ENCODE measurements around the gene NHSL2. TPM values are rescaled to one million over a fixed set of nuclear protein-coding genes. Genes with fewer than 3 reads are reported as not detected.

Gene NHSL2
- polyA plus RNA-seq, 1 of the 3 experiments (the other 2 are of a cell fraction) = 0.61 TPM

- Histone ChIP-seq H2AFZ (ENCODE audit: low read depth) (no peak overlapping the region), H3K27ac (ENCODE audit: low read depth in 2 of 2, low read length in 1 of 2) (no peak overlapping the region), H3K4me2 (no peak overlapping the region), H3K9me2 (no peaks in the 10 kb centered on the region), H3K9ac (no peak overlapping the region), H3K36me3 (replicated peaks in 1 of 2; ENCODE audit: control insufficient read depth in 1 of 2, insufficient read depth in 2 of 2, low read length in 1 of 2) (no peaks in the 10 kb centered on the region), H3K27me3 (ENCODE audit: insufficient read depth) (peaks cover 21% of the 10 kb centered on the region), H3K79me2 (ENCODE audit: insufficient read depth) (no peaks in the 10 kb centered on the region), H3K4me1 (ENCODE audit: control insufficient read depth in 1 of 2, insufficient read depth in 2 of 2, low read depth in 1 of 2, low read length in 1 of 2) (no peaks in the 10 kb centered on the region), H3F3A (replicated peaks; ENCODE audit: insufficient read depth) (no peaks in the 10 kb centered on the region), H3K9me3 (no peaks in the 10 kb centered on the region), H4K20me1 (ENCODE audit: insufficient read depth) (no peaks in the 10 kb centered on the region), H3K4me3 (ENCODE audit: low read depth in 2 of 2, low read length in 1 of 2) (no peak overlapping the region)
- POLR2A ChIA-PET = no interaction called here
- no peak for TF ChIP-seq FOXJ3 (CRISPR knock-in tag; IDR thresholded peaks at IDR 0.05)
- TF ChIP-seq ZBTB33 (IDR thresholded peaks at IDR 0.05; ENCODE audit: borderline replicate concordance, low read depth) = no peak
- TF ChIP-seq FOXM1 (IDR thresholded peaks at IDR 0.05; ENCODE audit: low read depth) = no peak
- no peak for TF ChIP-seq EZH2phosphoT487 (IDR thresholded peaks at IDR 0.05; ENCODE audit: borderline replicate concordance, low read depth)
- TF ChIP-seq MXI1 (IDR thresholded peaks at IDR 0.05; ENCODE audit: low read depth, low read length) = no peak
- no peak for TF ChIP-seq ELF1 (IDR thresholded peaks at IDR 0.05)
- WGBS (ENCODE audit: low lambda C conversion rate) = 28% methylated on average over 5 of the region's 5 CpGs
- CTCF ChIA-PET = no interaction called here
- no peak for DNase-seq
These were observed 27.7 kb downstream of the NHSL2 start for GRCh38 chrX:71938371-71938770.

GRCh38 chrX:71941145-71941544 is 30.5 kb downstream of the NHSL2 start:
- WGBS (ENCODE audit: low lambda C conversion rate) = 64% methylated on average over 1 of the region's 1 CpG
- DNase-seq = no peak

More at GRCh38 chrX:71941145-71941544, 30.5 kb downstream of the NHSL2 start:
- Histone ChIP-seq H3K9me3 (no peaks in the 10 kb centered on the region), H3K4me1 (ENCODE audit: control insufficient read depth in 1 of 2, insufficient read depth in 2 of 2, low read depth in 1 of 2, low read length in 1 of 2) (no peaks in the 10 kb centered on the region), H3K4me2 (no peak overlapping the region), H3K27ac (ENCODE audit: low read depth in 2 of 2, low read length in 1 of 2) (no peak overlapping the region), H3K9ac (no peak overlapping the region), H3K4me3 (ENCODE audit: low read depth in 2 of 2, low read length in 1 of 2) (no peak overlapping the region), H3K9me2 (no peaks in the 10 kb centered on the region), H3F3A (replicated peaks; ENCODE audit: insufficient read depth) (no peaks in the 10 kb centered on the region), H4K20me1 (ENCODE audit: insufficient read depth) (no peaks in the 10 kb centered on the region), H3K79me2 (ENCODE audit: insufficient read depth) (no peaks in the 10 kb centered on the region), H3K36me3 (replicated peaks in 1 of 2; ENCODE audit: control insufficient read depth in 1 of 2, insufficient read depth in 2 of 2, low read length in 1 of 2) (no peaks in the 10 kb centered on the region), H3K27me3 (ENCODE audit: insufficient read depth) (peaks cover 31% of the 10 kb centered on the region), H2AFZ (ENCODE audit: low read depth) (no peak overlapping the region)
- ChIA-PET POLR2A (no interaction called here), CTCF (no interaction called here)
- TF ChIP-seq RCOR1 (IDR thresholded peaks at IDR 0.05; ENCODE audit: low read length) (no peak), IRF3 (IDR thresholded peaks at IDR 0.05; ENCODE audit: low read depth, low read length) (no peak), MAX (IDR thresholded peaks at IDR 0.05; ENCODE audit: low read depth) (no peak), MXI1 (IDR thresholded peaks at IDR 0.05; ENCODE audit: low read depth, low read length) (no peak), RAD21 (IDR thresholded peaks at IDR 0.05; ENCODE audit: low read length) (no peak), PBX3 (IDR thresholded peaks at IDR 0.05) (no peak), NFIC (IDR thresholded peaks at IDR 0.05; ENCODE audit: borderline replicate concordance) (no peak), TEAD4 (IDR thresholded peaks at IDR 0.05; ENCODE audit: borderline replicate concordance, insufficient read depth) (no peak), NRF1 (IDR thresholded peaks at IDR 0.05; ENCODE audit: low read depth, low read length) (no peak), REST (IDR thresholded peaks at IDR 0.05; ENCODE audit: low read depth, low read length) (no peak), POLR2AphosphoS5 (IDR thresholded peaks at IDR 0.05; ENCODE audit: low read depth, low read length) (no peak), FOXJ3 (CRISPR knock-in tag; IDR thresholded peaks at IDR 0.05) (no peak), FOXM1 (IDR thresholded peaks at IDR 0.05; ENCODE audit: low read depth) (no peak)
